HEK293 (cell line): ENCODE measurements around the gene SSBP3.
A peak's percentile ranks its signal among the peaks of the same experiment; 100 is the strongest.

Experiments
- CTCF ChIA-PET: fragments of 350-600 bp; formaldehyde crosslinking; extraction: SDS; loops from one replicate; lab custom pipeline; 2021; ENCODE audit warnings: antibody characterized with exemption; lab: Yijun Ruan, JAX
- POLR2A ChIA-PET: fragments of 300-600 bp; formaldehyde crosslinking; extraction: SDS; loops from one replicate; lab custom pipeline; 2020; ENCODE audit warnings: antibody characterized with exemption, inconsistent platforms; lab: Yijun Ruan, JAX
- H3K27ac ChIP-seq: fragments of 200-500 bp; sonication (Bioruptor generic); 2 replicates; pipeline ENCODE4 v1.5.1; 2014; ENCODE audit warnings: low read depth, low read length, control low read depth, inconsistent platforms; ENCODE audit errors: extremely low read depth
- H3K36me3 ChIP-seq, 2 experiments: fragments of 200-500 bp in 1 of 2; sonication (Bioruptor generic) in 1 of 2; 1 replicate in 1 of 2; 2 replicates in 1 of 2; pipeline ENCODE4 v1.5.1; 2014 to 2017; ENCODE audit warnings: inconsistent platforms in 2 of 2, low read length in 2 of 2; ENCODE audit not compliant: control insufficient read depth in 2 of 2, insufficient read depth in 1 of 2
- H3K4me1 ChIP-seq: fragments of 200-500 bp; sonication (Bioruptor generic); 2 replicates; pipeline ENCODE4 v1.5.1; 2014; ENCODE audit warnings: mild to moderate bottlenecking, low read length, inconsistent platforms; ENCODE audit not compliant: control insufficient read depth, insufficient read depth
- H3K4me3 ChIP-seq: 2 replicates; pipeline ENCODE4 v1.5.1; 2011; ENCODE audit warnings: low read depth, mild to moderate bottlenecking, control low read depth, low read length, moderate library complexity
- H3K9me3 ChIP-seq: fragments of 200-500 bp; sonication (Bioruptor generic); 2 replicates; pipeline ENCODE4 v1.5.1; 2014; ENCODE audit warnings: low read depth, low read length, inconsistent platforms; ENCODE audit not compliant: control insufficient read depth, insufficient read depth
- GLIS1 ChIP-seq: fragments of 450-650 bp; formaldehyde crosslinking; IDR thresholded peaks from 2 replicates; pipeline ENCODE4 v1.5.1; 2016; ENCODE audit warnings: missing biosample characterization, missing genetic modification characterization
- PRDM1 ChIP-seq: fragments of 450-650 bp; formaldehyde crosslinking; IDR thresholded peaks from 2 replicates; pipeline ENCODE4; 2016; ENCODE audit warnings: missing biosample characterization, missing genetic modification characterization
- SETDB1 ChIP-seq: IDR thresholded peaks from one replicate; pipeline ENCODE4 v1.6.1; 2017; ENCODE audit warnings: mild to moderate bottlenecking, low read length, moderate library complexity, mixed read lengths; ENCODE audit not compliant: insufficient read length
- ZIC2 ChIP-seq: fragments of 450-650 bp; formaldehyde crosslinking; IDR thresholded peaks from 2 replicates; pipeline ENCODE4 v1.5.1; 2016; ENCODE audit warnings: missing biosample characterization, missing genetic modification characterization
- ZNF184 ChIP-seq: fragments of 450-650 bp; IDR thresholded peaks from 2 replicates; pipeline ENCODE4 v1.5.1; 2018; ENCODE audit warnings: missing biosample characterization, mild to moderate bottlenecking, missing genetic modification characterization
- ZNF202 ChIP-seq: fragments of 450-650 bp; formaldehyde crosslinking; IDR thresholded peaks from 2 replicates; pipeline ENCODE4 v1.5.1; 2016; ENCODE audit warnings: missing biosample characterization, missing genetic modification characterization, borderline replicate concordance
- ZNF274 ChIP-seq, 2 experiments: fragments of 200-500 bp in 1 of 2; fragments of 450-650 bp in 1 of 2; sonication (Bioruptor generic) in 1 of 2; formaldehyde crosslinking in 1 of 2; IDR thresholded peaks; 2 replicates each; pipeline versions ENCODE4 v1.5.1 to v1.6.1; 2014 to 2016; ENCODE audit warnings: borderline replicate concordance in 1 of 2, inconsistent platforms in 1 of 2, low read length in 1 of 2, missing biosample characterization in 1 of 2, missing genetic modification characterization in 1 of 2
- ZNF513 ChIP-seq: fragments of 450-650 bp; IDR thresholded peaks from 2 replicates; pipeline ENCODE4 v1.5.1; 2018; ENCODE audit warnings: missing biosample characterization, missing genetic modification characterization
- ZNF549 ChIP-seq: fragments of 450-650 bp; IDR thresholded peaks from 2 replicates; pipeline ENCODE4 v1.5.1; 2018; ENCODE audit warnings: missing biosample characterization, missing genetic modification characterization, mild to moderate bottlenecking, inconsistent platforms, moderate library complexity
- ZNF600 ChIP-seq: fragments of 450-650 bp; formaldehyde crosslinking; IDR thresholded peaks from 2 replicates; pipeline ENCODE4 v1.5.1; 2016; ENCODE audit warnings: missing biosample characterization, missing genetic modification characterization
- ZNF639 ChIP-seq: fragments of 450-650 bp; formaldehyde crosslinking; IDR thresholded peaks from 2 replicates; pipeline ENCODE4 v1.5.1; 2016; ENCODE audit warnings: missing biosample characterization, missing genetic modification characterization
- ZNF654 ChIP-seq: fragments of 450-650 bp; formaldehyde crosslinking; IDR thresholded peaks from 2 replicates; pipeline ENCODE4 v1.5.1; 2016; ENCODE audit warnings: low read depth, missing biosample characterization, missing genetic modification characterization
- ZNF664 ChIP-seq: fragments of 450-650 bp; formaldehyde crosslinking; IDR thresholded peaks from 2 replicates; pipeline ENCODE4 v1.5.1; 2016; ENCODE audit warnings: missing biosample characterization, missing genetic modification characterization

Gene SSBP3

GRCh38 chr1:54177726-54178125 lies 228.5 kb downstream of the SSBP3 start:
- Histone ChIP-seq H3K36me3 (peaks cover 0 to 56% of the 10 kb centered on the region in 2 experiments; a peak in 1 of 3 replicates), H3K27ac (no peak overlapping the region), H3K4me3 (no peak overlapping the region), H3K4me1 (no peaks in the 10 kb centered on the region), H3K9me3 (no peaks in the 10 kb centered on the region)
- ChIA-PET POLR2A (no interaction called here), CTCF (no interaction called here)
- TF ChIP-seq ZNF654 (tag by site-specific recombination) (no peak), ZNF549 (tag by site-specific recombination) (no peak)

- Histone ChIP-seq H3K27ac (no peak overlapping the region), H3K36me3 (peaks cover 0 to 52% of the 10 kb centered on the region in 2 experiments; a peak in 1 of 3 replicates), H3K4me3 (no peak overlapping the region), H3K4me1 (no peaks in the 10 kb centered on the region), H3K9me3 (no peaks in the 10 kb centered on the region)
- CTCF ChIA-PET = no interaction called here
- POLR2A ChIA-PET = no interaction called here
- TF ChIP-seq ZNF664 (tag by site-specific recombination) = no peak
- TF ChIP-seq ZNF274 (IDR thresholded peaks at IDR 0.05; ENCODE audit: low read length) = no peak
- TF ChIP-seq ZNF274 (tag by site-specific recombination; IDR thresholded peaks at IDR 0.05; ENCODE audit: borderline replicate concordance) = no peak
- peak; percentile 100 for TF ChIP-seq ZIC2
- TF ChIP-seq SETDB1 = no peak
- peak; percentile 28; the same call in 1 of the 2 replicates for TF ChIP-seq GLIS1 (tag by site-specific recombination)
- TF ChIP-seq PRDM1 (tag by site-specific recombination) = no peak
- no peak for TF ChIP-seq ZNF184 (tag by site-specific recombination)
- no peak for TF ChIP-seq ZNF202 (tag by site-specific recombination)
- TF ChIP-seq ZNF639 (tag by site-specific recombination) = no peak
- no peak for TF ChIP-seq ZNF513 (tag by site-specific recombination)
- TF ChIP-seq ZNF600 = no peak
Measured at GRCh38 chr1:54176621-54177327, 229.4 kb downstream of the SSBP3 start.
